ENCODE results near the gene CDKN1C. TPM values are rescaled to one million over a fixed set of nuclear protein-coding genes. Genes with fewer than 3 reads are reported as not detected.

Gene CDKN1C
- total RNA-seq, 4 donors from 2014 or later = 14.3 to 50.9 (median 37.3) TPM

DNA sequence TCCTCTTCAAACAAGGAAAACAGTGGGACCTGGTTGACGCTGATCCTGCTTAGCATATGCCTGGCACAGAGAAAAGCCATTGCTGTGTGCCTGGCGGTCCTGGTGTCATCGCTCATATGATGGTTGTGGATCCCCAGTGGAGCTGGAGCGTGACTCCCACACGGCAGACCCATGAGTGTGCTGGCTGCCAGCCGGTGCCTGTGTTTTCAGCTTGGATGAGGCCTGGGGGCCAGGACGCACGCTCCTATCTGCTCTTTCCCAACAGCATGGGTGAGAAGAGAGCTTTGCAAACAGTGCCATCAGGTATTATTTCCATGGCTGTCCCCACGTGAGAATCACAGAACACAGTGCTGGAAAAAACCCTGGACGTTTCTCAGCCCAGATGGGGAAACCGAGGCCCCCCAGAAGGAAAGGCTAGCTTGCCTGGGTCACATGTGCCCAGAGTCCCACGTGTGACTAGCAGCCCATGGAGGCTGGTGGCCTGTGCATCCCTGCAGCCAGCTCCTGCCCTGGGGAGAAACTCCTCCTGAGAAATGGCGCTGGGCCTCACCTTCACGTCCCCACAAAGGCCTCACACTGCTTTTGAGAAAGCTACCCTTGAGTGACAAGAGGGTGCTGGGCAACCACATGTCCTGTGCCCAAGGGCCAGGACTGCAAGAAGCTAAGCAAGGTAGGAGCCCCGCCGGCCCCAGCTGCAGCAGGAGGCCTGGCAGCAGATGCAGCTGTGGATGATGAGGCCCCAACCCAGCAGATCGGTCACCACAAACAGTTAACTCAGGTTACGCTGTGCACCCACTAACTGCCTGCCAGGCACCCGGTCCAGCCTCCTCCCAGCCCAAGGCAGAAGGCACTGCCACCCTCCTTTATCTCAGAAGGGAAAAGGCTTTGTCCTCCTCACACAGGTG, 4.2 kb downstream of the CDKN1C start:
- H3K27ac ChIP-seq = no peak overlapping the region

GRCh38 chr11:2880646-2881045, 4.9 kb downstream of the CDKN1C start:
- no peak for TF ChIP-seq POLR2A (IDR thresholded peaks at IDR 0.05)
- no peak for TF ChIP-seq CTCF (IDR thresholded peaks at IDR 0.05)
- TF ChIP-seq EP300 (IDR thresholded peaks at IDR 0.05) = no peak
- TF ChIP-seq POLR2AphosphoS5 (IDR thresholded peaks at IDR 0.05) = no peak
- Histone ChIP-seq H3K4me3 (no peak overlapping the region), H3K36me3 (no peaks in the 10 kb centered on the region), H3K27ac (no peak overlapping the region), H3K27me3 (no peaks in the 10 kb centered on the region), H3K4me1 (peaks cover 20% of the 10 kb centered on the region), H3K9me3 (no peaks in the 10 kb centered on the region)
- WGBS = 77% methylated on average over 7 of the region's 7 CpGs
- no peak for DNase-seq (ENCODE audit: low spot score in 2 of 2)

More for the DNA sequence above, 4.2 kb downstream of the CDKN1C start:
- no peaks in the 10 kb centered on the region for H3K36me3 ChIP-seq
- no peak for DNase-seq (ENCODE audit: low spot score in 2 of 2)
- H3K9me3 ChIP-seq = no peaks in the 10 kb centered on the region
- TF ChIP-seq EP300 (IDR thresholded peaks at IDR 0.05) (no peak), CTCF (IDR thresholded peaks at IDR 0.05) (no peak), POLR2AphosphoS5 (IDR thresholded peaks at IDR 0.05) (no peak), POLR2A (IDR thresholded peaks at IDR 0.05) (no peak)
- H3K27me3 ChIP-seq = no peaks in the 10 kb centered on the region
- H3K4me3 ChIP-seq = no peak overlapping the region
- WGBS = 92% methylated on average over 11 of the region's 19 CpGs
- peaks cover 24% of the 10 kb centered on the region for H3K4me1 ChIP-seq

GRCh38 chr11:2878782-2879181, 6.8 kb downstream of the CDKN1C start:
- Histone ChIP-seq H3K4me3 (no peak overlapping the region), H3K27ac (no peak overlapping the region), H3K9me3 (no peaks in the 10 kb centered on the region), H3K27me3 (no peaks in the 10 kb centered on the region), H3K4me1 (peaks cover 13% of the 10 kb centered on the region), H3K36me3 (no peaks in the 10 kb centered on the region)
- DNase-seq (ENCODE audit: low spot score in 2 of 2) = no peak
- TF ChIP-seq EP300 (IDR thresholded peaks at IDR 0.05) (no peak), POLR2A (IDR thresholded peaks at IDR 0.05) (no peak), CTCF (IDR thresholded peaks at IDR 0.05) (no peak), POLR2AphosphoS5 (IDR thresholded peaks at IDR 0.05) (no peak)
- 98% methylated on average over 6 of the region's 8 CpGs for WGBS

DNA sequence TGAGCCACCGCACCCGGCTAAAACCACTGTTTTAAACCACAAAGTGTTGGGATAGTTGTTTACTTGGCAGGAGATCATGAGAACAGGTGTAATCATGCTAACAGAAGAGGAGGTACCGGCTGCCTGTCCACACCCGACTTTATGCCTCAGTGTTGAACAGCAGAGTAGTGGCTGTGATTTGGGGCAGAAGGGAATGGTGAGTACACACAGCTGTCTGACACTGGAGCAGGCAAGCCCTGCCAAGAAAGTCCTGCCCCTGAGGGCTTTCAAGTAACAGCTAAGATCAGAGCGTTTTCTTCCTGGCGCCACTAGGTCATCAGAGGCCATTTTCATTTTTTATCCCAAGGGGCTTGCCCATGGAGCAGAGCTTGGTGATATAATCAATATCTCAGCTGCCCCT, 8.1 kb downstream of the CDKN1C start:
- Histone ChIP-seq H3K36me3 (no peaks in the 10 kb centered on the region), H3K27ac (no peak overlapping the region), H3K27me3 (no peaks in the 10 kb centered on the region), H3K4me1 (peaks cover 3% of the 10 kb centered on the region), H3K9me3 (no peaks in the 10 kb centered on the region), H3K4me3 (no peak overlapping the region)
- TF ChIP-seq POLR2A (IDR thresholded peaks at IDR 0.05) (no peak), POLR2AphosphoS5 (IDR thresholded peaks at IDR 0.05) (no peak), CTCF (IDR thresholded peaks at IDR 0.05) (no peak), EP300 (IDR thresholded peaks at IDR 0.05) (no peak)
- 63% methylated on average over 6 of the region's 6 CpGs for WGBS
- DNase-seq (ENCODE audit: low spot score in 2 of 2) = no peak

GRCh38 chr11:2874963-2875362, 10.6 kb downstream of the CDKN1C start:
- Histone ChIP-seq H3K4me1 (peaks cover 7% of the 10 kb centered on the region), H3K9me3 (no peaks in the 10 kb centered on the region), H3K4me3 (no peak overlapping the region), H3K27me3 (peaks cover 20% of the 10 kb centered on the region), H3K27ac (no peak overlapping the region), H3K36me3 (no peaks in the 10 kb centered on the region)
- 87% methylated on average over 10 of the region's 10 CpGs for WGBS
- TF ChIP-seq EP300 (IDR thresholded peaks at IDR 0.05) (no peak), CTCF (IDR thresholded peaks at IDR 0.05) (no peak), POLR2AphosphoS5 (IDR thresholded peaks at IDR 0.05) (no peak), POLR2A (IDR thresholded peaks at IDR 0.05) (no peak)
- no peak for DNase-seq (ENCODE audit: low spot score in 2 of 2)
